Tibial nerve (tissue), 4 donors: ENCODE measurements around the gene SGPP2.

Experiments
- EP300 ChIP-seq, 2 donors: sonication (generic); formaldehyde crosslinking; IDR thresholded peaks; one replicate each; pipeline ENCODE4 v1.6.1; 2017; ENCODE audit warnings: antibody characterized with exemption in 2 of 2, mild to moderate bottlenecking in 1 of 2
- POLR2A ChIP-seq, 2 donors: fragments of 450-650 bp; IDR thresholded peaks; one replicate each; pipeline ENCODE4 v1.6.1; 2017; ENCODE audit warnings: antibody characterized with exemption in 2 of 2, mild to moderate bottlenecking in 2 of 2, moderate library complexity in 2 of 2
- TF ChIP-seq, protein P1 (sequence below), 5 experiments: fragments of 200-600 bp in 3 of 5; fragments of 450-650 bp in 2 of 5; sonication (generic) in 3 of 5; IDR thresholded peaks; one replicate each; pipeline ENCODE4 v1.5.1; 2016 to 2019; ENCODE audit warnings: antibody characterized with exemption in 5 of 5, mild to moderate bottlenecking in 3 of 5, moderate library complexity in 2 of 5

DNA sequence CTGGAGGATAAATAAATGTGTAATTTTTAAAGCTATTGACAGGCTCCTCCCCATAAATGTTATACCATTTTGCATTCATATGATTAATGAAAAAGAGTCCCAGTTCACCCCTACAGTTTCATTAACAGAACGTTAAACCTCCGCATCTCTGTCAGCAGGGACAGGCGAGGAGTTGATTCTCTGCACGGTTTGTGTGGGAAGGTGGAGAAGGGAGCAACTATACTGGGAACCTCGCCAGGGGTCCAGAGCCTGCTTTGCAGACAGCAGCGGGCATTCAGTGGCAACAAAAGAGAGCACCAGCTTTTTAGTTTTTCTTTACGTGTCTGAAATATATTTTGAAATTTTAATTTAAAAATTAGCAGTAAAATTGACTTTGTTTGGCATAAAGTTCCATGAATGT is 130.2 kb downstream of the SGPP2 start:
- TF ChIP-seq, protein P1, sequence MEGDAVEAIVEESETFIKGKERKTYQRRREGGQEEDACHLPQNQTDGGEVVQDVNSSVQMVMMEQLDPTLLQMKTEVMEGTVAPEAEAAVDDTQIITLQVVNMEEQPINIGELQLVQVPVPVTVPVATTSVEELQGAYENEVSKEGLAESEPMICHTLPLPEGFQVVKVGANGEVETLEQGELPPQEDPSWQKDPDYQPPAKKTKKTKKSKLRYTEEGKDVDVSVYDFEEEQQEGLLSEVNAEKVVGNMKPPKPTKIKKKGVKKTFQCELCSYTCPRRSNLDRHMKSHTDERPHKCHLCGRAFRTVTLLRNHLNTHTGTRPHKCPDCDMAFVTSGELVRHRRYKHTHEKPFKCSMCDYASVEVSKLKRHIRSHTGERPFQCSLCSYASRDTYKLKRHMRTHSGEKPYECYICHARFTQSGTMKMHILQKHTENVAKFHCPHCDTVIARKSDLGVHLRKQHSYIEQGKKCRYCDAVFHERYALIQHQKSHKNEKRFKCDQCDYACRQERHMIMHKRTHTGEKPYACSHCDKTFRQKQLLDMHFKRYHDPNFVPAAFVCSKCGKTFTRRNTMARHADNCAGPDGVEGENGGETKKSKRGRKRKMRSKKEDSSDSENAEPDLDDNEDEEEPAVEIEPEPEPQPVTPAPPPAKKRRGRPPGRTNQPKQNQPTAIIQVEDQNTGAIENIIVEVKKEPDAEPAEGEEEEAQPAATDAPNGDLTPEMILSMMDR (IDR thresholded peaks at IDR 0.05): no peak
- TF ChIP-seq POLR2A (IDR thresholded peaks at IDR 0.05) (no peak), EP300 (IDR thresholded peaks at IDR 0.05) (no peak)
